ENCODE data around the gene CHRNB4. TPM values are rescaled to one million over a fixed set of nuclear protein-coding genes. Genes with fewer than 3 reads are reported as not detected.
"Not testable (repeated sequence)": the region's sequence is repeated elsewhere in the genome, so short reads cannot be mapped to it uniquely, and the experiment has no call there.

The CHRNB4 gene
- under 1 TPM in 2 of 4 donors, not detected in 2; 0.21 to 0.69 TPM for total RNA-seq

- TF ChIP-seq CTCF (IDR thresholded peaks at IDR 0.05) (no peak), POLR2A (IDR thresholded peaks at IDR 0.05) (no peak)
- Histone ChIP-seq H3K36me3 (no peaks in the 10 kb centered on the region), H3K9me3 (no peaks in the 10 kb centered on the region), H3K4me1 (peaks cover 0 to 10% of the 10 kb centered on the region in 2 donors), H3K27ac (no peak within 1 kb of the TSS), H3K27me3 (no peaks in the 10 kb centered on the region), H3K4me3 (peak within 1 kb of the TSS; percentile 1 to 34)
- no peak for DNase-seq
- intact Hi-C loops (cut with DNase I; ENCODE audit: low total_unique reads) = no loop called here
Measured at GRCh38 chr15:78641102-78641748, at the start of gene CHRNB4. Gene CHRNB4, minus strand, starts transcription at chr15:78641210. Its CDS starts 77 bp downstream, at chr15:78641133.

- TF ChIP-seq CTCF (IDR thresholded peaks at IDR 0.05) (no peak), POLR2A (IDR thresholded peaks at IDR 0.05) (no peak)
- intact Hi-C loops (cut with DNase I; ENCODE audit: low total_unique reads) = no loop called here
- H3K9me3 ChIP-seq = no peaks in the 10 kb centered on the region
- no peaks in the 10 kb centered on the region for H3K36me3 ChIP-seq
- DNase-seq = no peak
- no peak overlapping the region for H3K27ac ChIP-seq
- no peaks in the 10 kb centered on the region for H3K27me3 ChIP-seq
- H3K4me1 ChIP-seq = no peaks in the 10 kb centered on the region
- no peak overlapping the region for H3K4me3 ChIP-seq
Measured at GRCh38 chr15:78689626-78690025, 48.6 kb upstream of the CHRNB4 start.

GRCh38 chr15:78685925-78686324, 44.9 kb upstream of the CHRNB4 start:
- H3K27ac ChIP-seq = no peak overlapping the region
- DNase-seq = no peak
- TF ChIP-seq POLR2A (IDR thresholded peaks at IDR 0.05) = no peak
- TF ChIP-seq CTCF (IDR thresholded peaks at IDR 0.05) = no peak
- no peaks in the 10 kb centered on the region for H3K4me1 ChIP-seq
- intact Hi-C loops (cut with DNase I; ENCODE audit: low total_unique reads) = no loop called here
- H3K9me3 ChIP-seq = no peaks in the 10 kb centered on the region
- no peak overlapping the region for H3K4me3 ChIP-seq
- H3K27me3 ChIP-seq = no peaks in the 10 kb centered on the region
- H3K36me3 ChIP-seq = no peaks in the 10 kb centered on the region

DNA sequence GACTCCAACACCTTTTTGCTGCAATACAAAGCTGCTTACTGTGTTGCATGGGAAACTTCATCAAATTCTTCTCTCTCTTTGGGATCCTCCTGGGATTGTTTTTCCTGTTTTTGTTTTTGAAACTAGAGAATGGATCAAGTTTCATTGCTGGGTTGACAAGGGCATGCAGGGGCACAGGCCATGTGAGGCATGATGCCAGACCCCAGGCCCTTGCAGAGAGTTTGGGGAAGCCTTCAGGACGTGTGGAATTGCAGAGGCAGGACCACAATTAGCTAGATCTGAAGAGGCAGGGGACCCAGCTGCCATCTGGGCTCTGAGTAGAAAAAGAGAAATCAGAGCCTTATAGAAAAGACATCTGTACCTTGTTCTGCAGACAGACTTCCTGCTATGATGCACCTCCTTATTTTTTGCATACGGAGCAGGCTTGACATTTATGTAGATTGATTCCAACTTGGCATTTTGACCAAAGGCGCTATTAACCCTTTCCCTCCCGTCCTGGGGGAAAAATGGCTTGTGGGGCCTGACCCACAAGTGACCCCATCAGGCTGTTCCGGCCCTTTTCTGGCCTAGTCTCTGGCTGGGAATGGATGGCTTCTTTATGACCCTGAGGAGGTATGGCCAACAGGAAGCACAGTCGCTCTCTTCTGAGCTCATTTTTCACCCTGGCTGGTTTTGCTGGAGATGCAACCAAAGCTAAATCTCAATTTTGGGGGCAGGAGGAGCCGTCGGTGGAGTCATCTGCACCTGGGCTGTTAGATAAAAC, 44.3 kb upstream of the CHRNB4 start:
- no peaks in the 10 kb centered on the region for H3K27me3 ChIP-seq
- DNase-seq = no peak
- intact Hi-C loops (cut with DNase I; ENCODE audit: low total_unique reads) = no loop called here
- no peak for TF ChIP-seq POLR2A (IDR thresholded peaks at IDR 0.05)
- no peak for TF ChIP-seq CTCF (IDR thresholded peaks at IDR 0.05)
- no peak overlapping the region for H3K27ac ChIP-seq
- H3K36me3 ChIP-seq = no peaks in the 10 kb centered on the region
- H3K4me1 ChIP-seq = no peaks in the 10 kb centered on the region
- H3K4me3 ChIP-seq = no peak overlapping the region
- no peaks in the 10 kb centered on the region for H3K9me3 ChIP-seq

DNA sequence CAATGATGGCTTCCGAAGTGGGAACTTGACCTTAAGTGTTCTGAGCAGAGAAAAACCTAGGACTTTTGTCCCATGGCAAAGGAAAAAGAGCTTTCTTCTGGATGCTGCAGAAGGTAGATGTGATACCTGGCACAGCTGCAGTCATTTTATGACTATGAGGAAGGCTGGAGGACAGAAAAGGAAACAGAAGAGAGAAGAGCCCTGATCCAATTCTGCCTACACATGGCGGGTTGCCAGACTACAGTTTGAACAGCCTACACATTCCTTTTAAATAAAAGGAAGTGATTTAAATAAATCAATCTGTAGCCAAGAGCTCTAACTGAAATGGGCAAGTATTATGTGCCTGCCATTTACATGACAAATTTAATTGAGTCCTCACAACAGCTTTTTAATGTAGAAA, 43.6 kb upstream of the CHRNB4 start:
- Histone ChIP-seq H3K9me3 (no peaks in the 10 kb centered on the region), H3K4me3 (no peak overlapping the region), H3K36me3 (no peaks in the 10 kb centered on the region), H3K27ac (no peak overlapping the region), H3K27me3 (no peaks in the 10 kb centered on the region), H3K4me1 (no peaks in the 10 kb centered on the region)
- TF ChIP-seq POLR2A (IDR thresholded peaks at IDR 0.05) (no peak), CTCF (IDR thresholded peaks at IDR 0.05) (no peak)
- no peak for DNase-seq
- intact Hi-C loops (cut with DNase I; ENCODE audit: low total_unique reads) = no loop called here

DNA sequence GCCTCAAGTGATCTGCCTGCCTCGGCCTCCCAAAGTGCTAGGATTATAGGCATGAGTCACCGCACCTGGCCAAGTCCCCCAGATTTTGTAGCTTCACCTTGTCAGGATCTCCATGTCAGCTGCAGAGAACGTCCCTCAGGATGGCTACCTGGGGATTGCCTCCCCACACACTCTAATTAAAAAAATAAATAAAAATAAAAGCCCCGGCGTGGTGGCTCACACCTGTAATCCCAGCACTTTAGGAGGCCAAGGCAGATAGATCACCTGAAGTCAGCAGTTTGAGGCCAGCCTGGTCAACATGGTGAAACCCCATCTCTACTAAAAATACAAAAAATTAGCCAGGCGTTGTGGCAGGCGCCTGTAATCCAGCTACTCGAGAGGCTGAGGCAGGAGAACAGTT, 42.6 kb upstream of the CHRNB4 start:
- H3K4me3 ChIP-seq; H3K27ac ChIP-seq; H3K9me3 ChIP-seq; H3K27me3 ChIP-seq; H3K4me1 ChIP-seq; intact Hi-C loops (cut with DNase I; ENCODE audit: low total_unique reads); H3K36me3 ChIP-seq; DNase-seq: not testable (repeated sequence)
